ENCODE measurements around the gene GOLT1B.

Gene GOLT1B

GRCh38 chr12:21521541-21521940 is 20.0 kb downstream of the GOLT1B start:
- FAIRE-seq (no peak), DNase-seq (ENCODE audit: insufficient read length, low spot score) (no peak)

GRCh38 chr12:21523148-21523547 is 21.6 kb downstream of the GOLT1B start:
- FAIRE-seq (no peak), DNase-seq (ENCODE audit: insufficient read length, low spot score) (no peak)

- FAIRE-seq (no peak), DNase-seq (ENCODE audit: insufficient read length, low spot score) (no peak)
Observed at GRCh38 chr12:21526053-21526452, 24.5 kb downstream of the GOLT1B start, which contains the start of gene SPX. SPX (plus strand) TSS chr12:21526296; CDS start chr12:21526473, 177 bp downstream.

- FAIRE-seq (no peak), DNase-seq (ENCODE audit: insufficient read length, low spot score) (no peak)
Observed at GRCh38 chr12:21526721-21527345, 25.2 kb downstream of the GOLT1B start.

DNA sequence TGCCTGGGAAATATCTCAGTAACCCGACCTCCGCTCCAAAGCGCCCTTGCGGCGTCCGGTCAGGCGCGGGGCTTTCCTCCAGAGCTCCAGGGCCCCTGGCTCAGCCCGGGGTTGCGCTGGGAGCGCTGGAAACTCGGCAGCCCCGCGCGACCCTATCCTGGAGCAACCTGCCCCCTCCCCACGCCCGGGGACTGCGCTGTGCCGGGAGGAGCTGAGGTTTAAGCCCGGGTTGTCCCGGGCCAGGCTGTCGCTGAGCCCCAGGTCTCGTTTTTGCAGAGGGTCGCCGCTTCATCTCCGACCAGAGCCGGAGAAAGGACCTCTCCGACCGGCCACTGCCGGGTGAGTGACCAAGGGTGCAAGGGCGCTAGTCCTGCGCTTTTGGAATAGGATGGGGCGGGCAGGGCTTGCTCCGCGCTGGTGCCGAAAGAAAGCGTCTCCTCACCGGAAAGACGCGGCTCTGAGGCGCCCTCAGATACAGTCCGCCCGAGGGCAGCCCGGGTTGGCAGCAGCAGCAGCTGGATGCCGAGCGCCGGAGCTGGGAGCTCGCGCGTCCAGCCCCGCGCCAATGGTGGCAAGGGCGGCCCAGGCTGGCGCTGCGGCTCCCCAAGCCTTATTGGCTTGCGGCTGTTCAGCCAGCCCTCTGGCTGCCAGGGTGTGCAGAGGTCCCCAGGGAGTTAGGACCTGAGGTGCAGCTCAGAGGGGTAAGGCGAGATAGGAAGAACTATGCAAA is 26.0 kb downstream of the GOLT1B start:
- DNase-seq (ENCODE audit: insufficient read length, low spot score) (peak; percentile 52), FAIRE-seq (peak; percentile 83)

- DNase-seq (ENCODE audit: insufficient read length, low spot score), result no peak
- FAIRE-seq, result no peak
Observed at GRCh38 chr12:21528953-21529352, 27.4 kb downstream of the GOLT1B start.

DNA sequence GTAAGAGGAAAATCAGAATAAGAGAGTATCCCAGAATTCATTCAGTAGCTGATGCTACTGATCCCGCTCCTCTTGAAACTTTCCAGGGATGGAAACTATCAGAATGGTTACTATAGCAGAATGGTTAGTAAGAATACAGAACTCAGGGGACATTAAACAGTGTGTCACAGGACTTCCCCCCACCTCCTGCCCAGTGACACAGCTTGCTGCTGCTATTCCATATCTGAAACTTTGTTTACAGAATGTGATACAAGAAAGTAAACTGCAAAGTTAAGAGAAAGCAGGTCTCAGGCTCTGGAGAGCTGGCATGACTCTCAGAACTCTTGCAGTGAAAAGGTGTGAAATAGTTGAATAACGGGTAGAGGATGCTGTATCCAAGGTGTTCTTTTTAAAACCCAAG is 27.9 kb downstream of the GOLT1B start:
- DNase-seq (ENCODE audit: insufficient read length, low spot score) (no peak), FAIRE-seq (no peak)

DNA sequence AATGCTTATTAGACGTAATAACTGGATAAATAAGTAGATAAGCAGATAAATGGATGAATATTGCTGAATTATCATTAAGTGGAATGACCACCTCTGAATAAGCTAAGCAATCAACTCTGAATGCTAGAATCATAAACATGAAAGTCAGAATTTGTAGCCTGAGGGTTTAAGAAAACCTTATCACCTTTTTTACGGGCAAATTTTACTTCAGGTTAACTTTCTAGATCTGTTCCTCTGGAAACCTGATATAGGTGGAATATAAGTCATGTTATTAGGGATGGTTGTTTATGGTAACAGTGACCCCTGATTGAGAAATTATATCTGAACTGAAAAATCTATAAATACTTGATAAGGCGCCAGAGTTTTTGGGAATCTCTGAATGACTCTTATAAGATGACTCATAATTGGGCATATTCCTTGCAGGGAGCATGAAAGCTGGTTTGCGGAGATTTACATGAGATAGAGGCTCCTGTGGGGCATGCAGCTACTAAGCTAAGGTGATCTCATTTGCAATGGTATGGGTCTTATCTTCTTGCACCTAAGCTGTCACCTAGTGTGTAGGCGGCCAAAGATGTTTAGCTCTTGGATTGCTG is 36.6 kb downstream of the GOLT1B start:
- FAIRE-seq (no peak), DNase-seq (ENCODE audit: insufficient read length, low spot score) (no peak)

- no peak for FAIRE-seq
- no peak for DNase-seq (ENCODE audit: insufficient read length, low spot score)
Observed at GRCh38 chr12:21539797-21540196, 38.2 kb downstream of the GOLT1B start.

DNA sequence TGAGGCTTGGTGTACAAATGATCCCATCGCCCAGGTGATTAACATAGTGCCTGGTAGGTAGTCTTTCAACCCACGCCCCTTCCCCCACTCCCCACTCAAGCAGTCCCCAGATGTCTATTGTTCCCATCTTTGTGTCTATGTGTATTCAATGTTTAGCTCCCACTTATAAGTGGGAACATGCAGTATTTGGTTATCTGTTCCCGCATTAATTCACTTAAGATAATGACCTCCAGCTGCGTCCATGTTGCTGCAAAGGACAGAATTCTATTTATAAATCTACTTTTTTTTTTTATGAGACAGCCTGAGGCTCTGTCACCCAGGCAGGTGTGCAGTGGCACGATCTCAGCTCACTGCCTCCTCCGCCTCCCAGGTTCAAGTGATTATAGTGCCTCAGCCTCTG is 40.2 kb downstream of the GOLT1B start:
- no peak for FAIRE-seq

DNA sequence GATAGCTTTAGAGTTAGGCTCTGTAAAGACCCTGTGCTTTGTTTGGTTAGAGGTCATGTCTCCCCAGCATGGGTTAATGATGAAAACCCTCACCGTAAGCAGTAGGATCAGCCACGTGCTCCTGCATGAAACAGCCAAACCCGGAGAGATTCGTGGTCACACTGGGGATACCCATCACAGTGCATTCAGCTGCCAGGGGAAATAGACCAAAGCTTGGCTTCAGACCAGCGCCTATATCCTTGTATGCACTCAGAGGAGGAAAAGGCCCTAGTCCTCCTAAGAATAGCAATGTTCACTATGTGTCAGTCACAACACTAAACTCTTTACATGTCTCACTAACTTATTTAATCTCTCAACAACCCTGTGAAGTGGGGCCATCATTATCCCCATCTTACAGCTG is 40.8 kb downstream of the GOLT1B start:
- no peak for DNase-seq (ENCODE audit: insufficient read length, low spot score)
- no peak for FAIRE-seq

More for the DNA sequence above, 40.2 kb downstream of the GOLT1B start:
- no peak for DNase-seq (ENCODE audit: insufficient read length, low spot score)

- FAIRE-seq, result no peak
Observed at GRCh38 chr12:21543151-21543550, 41.6 kb downstream of the GOLT1B start.

DNA sequence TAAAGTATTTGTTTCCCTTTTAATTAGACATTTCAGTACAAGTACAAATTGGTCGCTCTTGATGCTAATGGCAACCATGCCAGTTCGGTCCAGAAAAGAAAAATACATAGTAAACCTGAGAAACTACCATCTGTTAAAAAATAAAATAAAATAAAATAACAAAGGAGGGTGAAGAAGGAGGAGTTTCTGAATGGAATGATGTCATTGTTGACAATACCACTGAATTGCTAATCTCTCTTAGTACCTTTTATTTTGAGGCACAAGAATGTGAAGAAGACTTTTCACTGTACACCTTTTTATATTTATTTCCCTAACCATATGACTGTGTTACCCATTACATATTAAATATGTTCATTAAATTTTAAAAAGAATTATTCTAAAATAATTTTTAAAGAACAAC is 44.0 kb downstream of the GOLT1B start:
- DNase-seq (ENCODE audit: insufficient read length, low spot score) (no peak), FAIRE-seq (no peak)

More at GRCh38 chr12:21543151-21543550, 41.6 kb downstream of the GOLT1B start:
- no peak for DNase-seq (ENCODE audit: insufficient read length, low spot score)

- DNase-seq (ENCODE audit: insufficient read length, low spot score), result no peak
- no peak for FAIRE-seq
Observed at GRCh38 chr12:21546716-21547115, 45.1 kb downstream of the GOLT1B start.

DNA sequence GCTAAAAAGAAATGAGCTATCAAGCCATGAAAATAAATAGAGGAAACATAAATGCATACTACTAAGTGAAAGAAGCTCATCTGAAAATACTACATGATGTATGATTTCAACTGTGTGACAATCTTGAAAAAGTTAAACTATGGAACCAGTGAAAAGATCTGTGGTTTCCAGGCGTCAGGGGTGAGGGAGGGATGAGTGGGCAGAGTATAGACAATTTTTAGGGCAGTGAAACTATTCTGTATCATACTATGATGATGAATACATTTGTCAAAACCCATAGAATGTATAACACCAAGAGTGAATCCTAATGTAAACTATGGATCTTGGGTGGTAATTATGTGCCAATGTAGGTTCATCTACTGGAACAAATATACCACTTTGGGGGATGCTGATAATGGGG is 45.8 kb downstream of the GOLT1B start:
- FAIRE-seq, result no peak
- no peak for DNase-seq (ENCODE audit: insufficient read length, low spot score)

GRCh38 chr12:21551841-21552465 is 50.4 kb downstream of the GOLT1B start:
- DNase-seq (ENCODE audit: insufficient read length, low spot score), result no peak
- FAIRE-seq, result no peak

- no peak for FAIRE-seq
Observed at GRCh38 chr12:21552635-21553328, 51.2 kb downstream of the GOLT1B start.

GRCh38 chr12:21553329-21553675 is 51.7 kb downstream of the GOLT1B start:
- DNase-seq (ENCODE audit: insufficient read length, low spot score) (no peak), FAIRE-seq (no peak)

More at GRCh38 chr12:21552635-21553328, 51.2 kb downstream of the GOLT1B start:
- DNase-seq (ENCODE audit: insufficient read length, low spot score), result no peak

DNA sequence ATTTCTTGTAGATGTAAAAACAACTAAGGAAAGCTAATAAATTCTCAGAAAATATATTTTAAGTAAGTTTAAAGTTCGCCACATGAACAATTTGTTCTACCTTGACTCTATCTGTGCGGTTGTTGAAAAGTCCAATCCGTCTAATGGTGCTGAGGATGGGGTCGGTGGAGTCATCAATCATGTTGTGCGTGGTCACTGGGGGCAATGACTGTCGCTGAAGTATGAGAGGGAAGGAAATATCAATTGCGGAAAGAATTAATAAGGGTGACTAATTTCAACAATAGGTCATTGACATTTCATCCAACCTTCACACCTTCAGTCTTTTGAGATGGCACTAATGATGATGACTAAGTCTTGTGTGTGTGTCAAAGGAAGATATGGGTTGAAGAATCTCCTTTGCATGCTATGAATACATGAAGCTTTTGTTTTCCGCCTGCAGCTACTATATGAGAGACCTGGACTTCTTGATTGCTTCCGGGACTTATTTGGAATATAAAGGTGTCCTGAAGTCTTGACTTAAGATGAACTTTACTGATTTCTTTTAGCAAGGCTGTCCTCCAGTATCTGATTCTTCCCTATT is 56.6 kb downstream of the GOLT1B start:
- FAIRE-seq (no peak), DNase-seq (ENCODE audit: insufficient read length, low spot score) (no peak)

GRCh38 chr12:21559855-21560569 is 58.4 kb downstream of the GOLT1B start:
- DNase-seq (ENCODE audit: insufficient read length, low spot score), result no peak
- FAIRE-seq, result no peak
